ENCODE measurements around the gene SEMA6A.

DNA sequence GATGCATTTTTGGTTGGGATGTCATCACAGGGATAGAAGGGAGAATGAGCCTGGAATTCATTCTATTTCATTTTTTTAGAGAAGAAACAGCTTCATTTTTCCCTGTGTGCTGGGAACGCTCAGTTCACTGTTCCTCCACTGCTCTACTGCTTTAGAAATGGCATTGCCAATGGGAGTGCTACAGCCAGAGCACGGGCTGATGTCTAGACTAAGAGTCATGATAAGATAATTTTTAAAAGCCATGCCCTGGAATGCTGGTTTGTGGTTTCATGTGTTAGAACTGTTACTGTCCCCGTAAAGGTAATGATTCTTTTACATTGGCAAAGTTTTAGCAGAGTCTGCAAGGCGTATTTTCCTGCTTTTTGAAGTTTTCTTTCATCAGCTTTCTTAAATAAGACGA is 119.6 kb downstream of the SEMA6A start:
- TF ChIP-seq CTCF (IDR thresholded peaks at IDR 0.05): no peak
- TF ChIP-seq POLR2A (IDR thresholded peaks at IDR 0.05): no peak
- no peak for TF ChIP-seq POLR2AphosphoS5 (IDR thresholded peaks at IDR 0.05)

All from transverse colon (tissue), 4 donors.